Measurements from ENCODE around the gene CNTN2.

CNTN2 gene

DNA sequence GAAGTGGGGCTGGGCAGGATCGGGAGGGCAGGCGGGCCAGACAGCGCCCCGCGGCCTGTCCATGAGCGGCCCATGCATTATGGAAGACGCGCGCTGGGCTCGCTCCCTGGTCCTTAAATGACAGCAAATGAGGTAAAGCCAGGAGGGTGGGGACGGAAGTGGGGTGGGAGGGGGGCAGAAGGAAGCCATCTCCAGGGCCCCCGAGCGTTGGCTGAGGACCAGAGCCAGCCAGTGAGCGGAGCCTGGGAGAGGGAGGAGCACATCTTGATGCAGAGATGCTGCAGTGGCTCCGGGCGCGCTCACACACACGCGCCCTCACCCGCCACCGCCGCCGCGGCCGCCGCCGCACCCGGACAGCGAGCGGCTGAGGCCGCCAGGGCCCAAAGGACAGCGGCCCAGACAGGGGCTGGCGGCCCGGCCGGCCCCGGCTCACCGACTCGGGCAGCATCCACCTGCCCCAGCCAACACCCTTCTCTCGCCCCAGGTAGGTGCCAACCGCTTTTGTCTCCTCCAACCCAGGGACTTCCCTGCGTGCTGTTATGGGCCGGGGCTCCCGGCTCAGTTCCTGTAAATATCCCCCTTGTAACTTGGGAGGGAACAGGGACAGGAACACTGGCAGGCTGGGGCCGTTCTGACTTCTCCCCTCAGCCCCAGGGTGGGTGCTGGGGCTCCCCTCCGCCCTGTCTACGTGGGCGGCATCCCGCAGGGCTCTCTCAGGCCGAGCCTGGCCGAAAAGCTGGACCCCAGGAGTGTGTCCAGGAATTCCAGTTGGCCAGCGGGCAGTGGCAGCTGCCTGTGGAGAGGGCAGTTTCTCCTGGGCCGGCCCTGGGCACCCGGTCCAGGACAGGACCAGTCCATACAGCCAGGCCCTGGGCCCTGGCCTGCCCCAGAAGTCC, at the start of gene CNTN2:
CNTN2 (plus strand) TSS at position 302 of the 896 bp plus-strand sequence. CDS start 9,974 bp downstream, outside the sequence.
- H3K9ac ChIP-seq (ENCODE audit: low read depth in 1 of 2, low read length in 2 of 2): no peak within 1 kb of the TSS
- no peaks in the 10 kb centered on the region for H3K36me3 ChIP-seq (ENCODE audit: control insufficient read depth in 2 of 2, insufficient read depth in 2 of 2, low read length in 2 of 2)
- H3K9me3 ChIP-seq (ENCODE audit: control insufficient read depth in 2 of 2, low read length in 2 of 2): no peaks in the 10 kb centered on the region
- H3K4me3 ChIP-seq (ENCODE audit: low read length in 2 of 2): no peak within 1 kb of the TSS
- peaks cover 31 to 33% of the 10 kb centered on the region in 2 donors for H3K27me3 ChIP-seq (ENCODE audit: control insufficient read depth in 2 of 2, insufficient read depth in 2 of 2, low read length in 2 of 2)
- H3K27ac ChIP-seq (ENCODE audit: low read depth in 2 of 2, low read length in 2 of 2): no peak within 1 kb of the TSS
- H3K4me1 ChIP-seq (ENCODE audit: control insufficient read depth in 2 of 2, insufficient read depth in 2 of 2, low read length in 2 of 2): no peaks in the 10 kb centered on the region

- H3K9me3 ChIP-seq (ENCODE audit: control insufficient read depth in 2 of 2, low read length in 2 of 2): no peaks in the 10 kb centered on the region
- H3K27ac ChIP-seq (ENCODE audit: low read depth in 2 of 2, low read length in 2 of 2): no peak overlapping the region
- H3K4me3 ChIP-seq (ENCODE audit: low read length in 2 of 2): no peak overlapping the region
- H3K4me1 ChIP-seq (ENCODE audit: control insufficient read depth in 2 of 2, insufficient read depth in 2 of 2, low read length in 2 of 2): no peaks in the 10 kb centered on the region
- H3K36me3 ChIP-seq (ENCODE audit: control insufficient read depth in 2 of 2, insufficient read depth in 2 of 2, low read length in 2 of 2): no peaks in the 10 kb centered on the region
- H3K27me3 ChIP-seq (ENCODE audit: control insufficient read depth in 2 of 2, insufficient read depth in 2 of 2, low read length in 2 of 2): no peaks in the 10 kb centered on the region
- no peak overlapping the region for H3K9ac ChIP-seq (ENCODE audit: low read depth in 1 of 2, low read length in 2 of 2)
Observed at GRCh38 chr1:204994086-204994862, 48.7 kb upstream of the CNTN2 start.

DNA sequence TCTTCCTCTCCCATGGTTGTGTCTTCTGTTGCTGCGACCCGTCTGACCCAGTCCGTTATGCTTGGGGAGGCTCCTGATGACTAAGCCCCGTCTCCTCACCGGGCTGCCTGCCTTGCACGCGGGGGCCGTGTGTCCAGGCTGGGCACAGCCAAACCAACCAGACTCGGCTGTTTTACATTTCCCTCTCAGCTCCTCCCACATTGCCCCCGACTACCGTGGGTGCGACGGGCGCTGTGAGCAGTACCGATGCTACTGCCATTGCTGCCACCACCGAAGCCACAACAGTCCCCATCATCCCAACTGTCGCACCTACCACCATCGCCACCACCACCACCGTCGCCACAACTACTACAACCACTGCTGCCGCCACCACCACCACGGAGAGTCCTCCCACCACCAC, 46.0 kb upstream of the CNTN2 start:
- no peaks in the 10 kb centered on the region for H3K9me3 ChIP-seq (ENCODE audit: control insufficient read depth in 2 of 2, low read length in 2 of 2)
- no peaks in the 10 kb centered on the region for H3K36me3 ChIP-seq (ENCODE audit: control insufficient read depth in 2 of 2, insufficient read depth in 2 of 2, low read length in 2 of 2)
- H3K27me3 ChIP-seq (ENCODE audit: control insufficient read depth in 2 of 2, insufficient read depth in 2 of 2, low read length in 2 of 2): no peaks in the 10 kb centered on the region
- no peak overlapping the region for H3K27ac ChIP-seq (ENCODE audit: low read depth in 2 of 2, low read length in 2 of 2)
- no peak overlapping the region for H3K9ac ChIP-seq (ENCODE audit: low read depth in 1 of 2, low read length in 2 of 2)
- no peaks in the 10 kb centered on the region for H3K4me1 ChIP-seq (ENCODE audit: control insufficient read depth in 2 of 2, insufficient read depth in 2 of 2, low read length in 2 of 2)
- no peak overlapping the region for H3K4me3 ChIP-seq (ENCODE audit: low read length in 2 of 2)

DNA sequence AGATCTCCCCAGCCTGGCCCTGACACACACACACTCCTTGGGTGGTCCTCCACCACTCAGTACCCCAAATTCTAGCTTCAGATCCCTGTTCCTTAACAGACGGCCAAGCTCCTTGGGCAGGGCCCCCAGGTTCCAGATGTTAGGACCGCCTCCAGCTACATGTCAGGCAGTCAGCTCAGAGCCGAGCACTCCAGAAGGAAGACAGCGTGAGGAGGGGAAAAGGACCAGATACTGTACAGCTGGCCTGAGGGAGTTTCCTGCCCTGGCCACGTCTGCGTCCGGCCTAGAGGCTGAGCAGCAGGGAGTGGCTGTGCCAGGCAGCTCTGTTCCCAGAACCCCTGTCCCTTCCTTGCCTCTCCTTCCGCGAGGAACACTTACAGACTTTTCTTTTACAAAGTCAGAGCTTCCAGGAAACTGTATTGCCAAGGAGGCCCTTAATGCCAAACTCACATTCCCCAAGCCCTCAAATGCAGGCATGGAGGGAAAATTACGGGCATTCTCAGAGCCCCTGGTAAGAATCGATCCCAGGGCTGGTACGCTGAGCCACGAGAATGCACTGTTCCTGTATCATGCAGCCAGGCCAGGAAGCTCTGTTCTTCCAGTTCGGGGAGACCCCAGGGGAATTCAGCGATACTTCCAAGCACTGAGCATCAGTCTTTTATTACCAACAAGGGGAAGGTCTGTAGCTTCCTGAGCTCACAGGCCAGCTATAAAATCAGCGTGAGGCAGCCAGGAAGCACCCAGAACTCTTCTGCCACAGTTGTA, 45.2 kb upstream of the CNTN2 start:
- H3K4me3 ChIP-seq (ENCODE audit: low read length in 2 of 2): no peak overlapping the region
- no peaks in the 10 kb centered on the region for H3K4me1 ChIP-seq (ENCODE audit: control insufficient read depth in 2 of 2, insufficient read depth in 2 of 2, low read length in 2 of 2)
- H3K9ac ChIP-seq (ENCODE audit: low read depth in 1 of 2, low read length in 2 of 2): no peak overlapping the region
- H3K36me3 ChIP-seq (ENCODE audit: control insufficient read depth in 2 of 2, insufficient read depth in 2 of 2, low read length in 2 of 2): no peaks in the 10 kb centered on the region
- H3K27me3 ChIP-seq (ENCODE audit: control insufficient read depth in 2 of 2, insufficient read depth in 2 of 2, low read length in 2 of 2): no peaks in the 10 kb centered on the region
- H3K27ac ChIP-seq (ENCODE audit: low read depth in 2 of 2, low read length in 2 of 2): no peak overlapping the region
- H3K9me3 ChIP-seq (ENCODE audit: control insufficient read depth in 2 of 2, low read length in 2 of 2): no peaks in the 10 kb centered on the region

- peaks cover 0 to 2% of the 10 kb centered on the region in 2 donors for H3K27me3 ChIP-seq (ENCODE audit: control insufficient read depth in 2 of 2, insufficient read depth in 2 of 2, low read length in 2 of 2)
- no peak overlapping the region for H3K9ac ChIP-seq (ENCODE audit: low read depth in 1 of 2, low read length in 2 of 2)
- no peaks in the 10 kb centered on the region for H3K36me3 ChIP-seq (ENCODE audit: control insufficient read depth in 2 of 2, insufficient read depth in 2 of 2, low read length in 2 of 2)
Observed at GRCh38 chr1:205001162-205001561, 41.9 kb upstream of the CNTN2 start.

DNA sequence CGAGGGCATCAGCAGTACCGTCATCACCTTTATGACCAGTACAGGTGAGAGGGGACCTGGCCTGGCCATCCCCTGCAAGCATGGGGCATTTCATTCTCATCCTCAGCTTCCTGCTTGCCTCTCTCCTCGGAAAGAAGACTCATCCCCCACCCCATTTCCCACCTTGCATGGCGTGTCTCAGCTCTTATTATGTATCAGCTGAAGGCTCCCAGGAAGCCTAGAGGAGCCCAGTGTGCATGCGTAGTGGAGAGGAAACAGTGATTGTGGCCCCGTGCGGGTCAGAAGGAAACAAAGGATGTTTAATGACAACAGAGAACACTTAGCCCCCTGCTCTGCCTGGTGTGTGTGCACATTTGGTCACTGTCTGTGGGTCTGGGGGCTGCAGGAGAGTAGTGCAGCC, 40.3 kb upstream of the CNTN2 start:
- Histone ChIP-seq H3K9ac (ENCODE audit: low read depth in 1 of 2, low read length in 2 of 2) (no peak overlapping the region), H3K27ac (ENCODE audit: low read depth in 2 of 2, low read length in 2 of 2) (no peak overlapping the region)

More at GRCh38 chr1:205001162-205001561, 41.9 kb upstream of the CNTN2 start:
- no peaks in the 10 kb centered on the region for H3K4me1 ChIP-seq (ENCODE audit: control insufficient read depth in 2 of 2, insufficient read depth in 2 of 2, low read length in 2 of 2)
- H3K27ac ChIP-seq (ENCODE audit: low read depth in 2 of 2, low read length in 2 of 2): no peak overlapping the region
- no peaks in the 10 kb centered on the region for H3K9me3 ChIP-seq (ENCODE audit: control insufficient read depth in 2 of 2, low read length in 2 of 2)
- no peak overlapping the region for H3K4me3 ChIP-seq (ENCODE audit: low read length in 2 of 2)

GRCh38 chr1:205003358-205004131, 39.5 kb upstream of the CNTN2 start:
- H3K36me3 ChIP-seq (ENCODE audit: control insufficient read depth in 2 of 2, insufficient read depth in 2 of 2, low read length in 2 of 2): no peaks in the 10 kb centered on the region
- H3K9me3 ChIP-seq (ENCODE audit: control insufficient read depth in 2 of 2, low read length in 2 of 2): no peaks in the 10 kb centered on the region
- H3K4me3 ChIP-seq (ENCODE audit: low read length in 2 of 2): no peak overlapping the region
- H3K27ac ChIP-seq (ENCODE audit: low read depth in 2 of 2, low read length in 2 of 2): no peak overlapping the region
- H3K27me3 ChIP-seq (ENCODE audit: control insufficient read depth in 2 of 2, insufficient read depth in 2 of 2, low read length in 2 of 2): peaks cover 0 to 2% of the 10 kb centered on the region in 2 donors
- no peaks in the 10 kb centered on the region for H3K4me1 ChIP-seq (ENCODE audit: control insufficient read depth in 2 of 2, insufficient read depth in 2 of 2, low read length in 2 of 2)
- no peak overlapping the region for H3K9ac ChIP-seq (ENCODE audit: low read depth in 1 of 2, low read length in 2 of 2)

More for the DNA sequence above, 40.3 kb upstream of the CNTN2 start:
- H3K27me3 ChIP-seq (ENCODE audit: control insufficient read depth in 2 of 2, insufficient read depth in 2 of 2, low read length in 2 of 2): peaks cover 0 to 2% of the 10 kb centered on the region in 2 donors
- no peaks in the 10 kb centered on the region for H3K36me3 ChIP-seq (ENCODE audit: control insufficient read depth in 2 of 2, insufficient read depth in 2 of 2, low read length in 2 of 2)
- no peaks in the 10 kb centered on the region for H3K4me1 ChIP-seq (ENCODE audit: control insufficient read depth in 2 of 2, insufficient read depth in 2 of 2, low read length in 2 of 2)
- H3K4me3 ChIP-seq (ENCODE audit: low read length in 2 of 2): no peak overlapping the region
- H3K9me3 ChIP-seq (ENCODE audit: control insufficient read depth in 2 of 2, low read length in 2 of 2): no peaks in the 10 kb centered on the region

- H3K27ac ChIP-seq (ENCODE audit: low read depth in 2 of 2, low read length in 2 of 2): no peak overlapping the region
- H3K27me3 ChIP-seq (ENCODE audit: control insufficient read depth in 2 of 2, insufficient read depth in 2 of 2, low read length in 2 of 2): peaks cover 0 to 2% of the 10 kb centered on the region in 2 donors
- no peak overlapping the region for H3K9ac ChIP-seq (ENCODE audit: low read depth in 1 of 2, low read length in 2 of 2)
- H3K4me3 ChIP-seq (ENCODE audit: low read length in 2 of 2): no peak overlapping the region
- no peaks in the 10 kb centered on the region for H3K9me3 ChIP-seq (ENCODE audit: control insufficient read depth in 2 of 2, low read length in 2 of 2)
- H3K4me1 ChIP-seq (ENCODE audit: control insufficient read depth in 2 of 2, insufficient read depth in 2 of 2, low read length in 2 of 2): no peaks in the 10 kb centered on the region
- H3K36me3 ChIP-seq (ENCODE audit: control insufficient read depth in 2 of 2, insufficient read depth in 2 of 2, low read length in 2 of 2): no peaks in the 10 kb centered on the region
Observed at GRCh38 chr1:205004351-205004750, 38.7 kb upstream of the CNTN2 start.

DNA sequence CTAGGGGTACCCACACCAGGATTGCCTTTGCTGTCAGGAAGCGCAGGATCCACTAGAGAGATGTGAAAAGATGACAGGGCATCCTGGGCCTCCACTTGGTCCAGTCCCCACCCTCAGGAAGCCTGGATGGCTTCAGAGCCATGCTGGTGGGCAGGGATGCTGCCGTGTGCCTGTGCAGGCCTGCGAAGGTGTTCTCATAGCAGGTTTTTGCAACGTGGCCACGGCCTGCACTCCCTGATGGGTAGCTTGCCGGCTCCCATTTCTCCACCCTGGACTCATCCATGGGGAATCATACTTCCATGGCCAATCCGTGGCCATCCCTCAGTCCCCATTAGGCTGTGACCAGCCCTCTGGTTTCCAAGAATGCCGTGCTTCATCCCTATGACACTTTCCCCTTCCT, 34.1 kb upstream of the CNTN2 start:
- Histone ChIP-seq H3K4me3 (ENCODE audit: low read length in 2 of 2) (no peak overlapping the region), H3K36me3 (ENCODE audit: control insufficient read depth in 2 of 2, insufficient read depth in 2 of 2, low read length in 2 of 2) (no peaks in the 10 kb centered on the region), H3K9ac (ENCODE audit: low read depth in 1 of 2, low read length in 2 of 2) (no peak overlapping the region), H3K9me3 (ENCODE audit: control insufficient read depth in 2 of 2, low read length in 2 of 2) (no peaks in the 10 kb centered on the region), H3K27me3 (ENCODE audit: control insufficient read depth in 2 of 2, insufficient read depth in 2 of 2, low read length in 2 of 2) (no peaks in the 10 kb centered on the region), H3K27ac (ENCODE audit: low read depth in 2 of 2, low read length in 2 of 2) (no peak overlapping the region), H3K4me1 (ENCODE audit: control insufficient read depth in 2 of 2, insufficient read depth in 2 of 2, low read length in 2 of 2) (no peaks in the 10 kb centered on the region)

Data from mucosa of rectum (tissue), 2 donors.